Naive thymus-derived CD4-positive, alpha-beta T cell (primary cell): ENCODE data around the gene RETN. TPM values are rescaled to one million over a fixed set of nuclear protein-coding genes. Genes with fewer than 3 reads are reported as not detected.

Experiments
- ATAC-seq: fragments of 150-1000 bp; cut with Tn5 transposase; 2 replicates; pipeline ENCODE4 v1.10.0; 2021; ENCODE audit warnings: mild to moderate bottlenecking, moderate library complexity
- CTCF ChIA-PET: fragments of 350-600 bp; sonication (Branson Sonifier 250); formaldehyde crosslinking; loops from one replicate; lab custom pipeline; 2021; ENCODE audit warnings: antibody characterized with exemption; lab: Charles Lee
- POLR2A ChIA-PET: fragments of 350-600 bp; sonication (Branson Sonifier 250); formaldehyde crosslinking; loops from one replicate; lab custom pipeline; 2021; ENCODE audit warnings: antibody characterized with exemption, inconsistent platforms; lab: Charles Lee
- DNase-seq, 9 donors: peaks; one replicate each; pipeline versions ENCODE4 v3.0.0 to v3.0.0-alpha.2; 2020 to 2022; ENCODE audit warnings: mixed read lengths in 1 of 9
- H3K27ac ChIP-seq: one replicate; pipeline ENCODE4 v1.7.0; 2013; ENCODE audit warnings: mild to moderate bottlenecking, low read depth, low read length, moderate library complexity
- H3K27me3 ChIP-seq, 2 donors: one replicate each; pipeline ENCODE4 v1.7.0; 2013; ENCODE audit warnings: low read length in 2 of 2, mild to moderate bottlenecking in 2 of 2, moderate library complexity in 2 of 2; ENCODE audit not compliant: control insufficient read depth in 2 of 2, insufficient read depth in 2 of 2
- H3K36me3 ChIP-seq, 3 experiments: 1 replicate in 2 of 3; 2 replicates in 1 of 3; pipeline ENCODE4 v1.7.0; 2013; ENCODE audit warnings: low read length in 3 of 3, mild to moderate bottlenecking in 3 of 3, moderate library complexity in 1 of 3; ENCODE audit not compliant: insufficient read depth in 3 of 3, control insufficient read depth in 2 of 3
- H3K4me1 ChIP-seq, 2 donors: one replicate each; pipeline ENCODE4 v1.7.0; 2013; ENCODE audit warnings: low read length in 2 of 2, mild to moderate bottlenecking in 2 of 2, moderate library complexity in 1 of 2; ENCODE audit not compliant: control insufficient read depth in 2 of 2, insufficient read depth in 2 of 2
- H3K4me3 ChIP-seq: 2 replicates; pipeline ENCODE4 v1.7.0; 2013; ENCODE audit warnings: mild to moderate bottlenecking, low read length
- H3K9me3 ChIP-seq, 3 experiments: 1 replicate in 2 of 3; 2 replicates in 1 of 3; pipeline ENCODE4 v1.7.0; 2013; ENCODE audit warnings: low read length in 3 of 3; ENCODE audit not compliant: control insufficient read depth in 2 of 3
- H3K27ac Mint-ChIP-seq, 9 donors: one replicate each; pipeline ENCODE4 v1.8.0; 2020 to 2022; ENCODE audit warnings: mixed read lengths in 9 of 9, mild to moderate bottlenecking in 8 of 9, moderate library complexity in 5 of 9, inconsistent platforms in 2 of 9
- H3K27me3 Mint-ChIP-seq, 5 donors: one replicate each; pipeline ENCODE4 v1.8.0; 2021 to 2022; ENCODE audit warnings: mixed read lengths in 5 of 5, mild to moderate bottlenecking in 1 of 5
- H3K36me3 Mint-ChIP-seq, 5 donors: one replicate each; pipeline ENCODE4 v1.8.0; 2020 to 2022; ENCODE audit warnings: mixed read lengths in 5 of 5, mild to moderate bottlenecking in 3 of 5, inconsistent platforms in 1 of 5
- H3K4me1 Mint-ChIP-seq, 7 donors: one replicate each; pipeline ENCODE4 v1.8.0; 2020 to 2022; ENCODE audit warnings: mixed read lengths in 7 of 7, mild to moderate bottlenecking in 3 of 7, inconsistent platforms in 1 of 7
- H3K4me3 Mint-ChIP-seq, 10 donors: one replicate each; pipeline ENCODE4 v1.8.0; 2020 to 2022; ENCODE audit warnings: mild to moderate bottlenecking in 10 of 10, mixed read lengths in 10 of 10, moderate library complexity in 6 of 10, inconsistent platforms in 2 of 10
- H3K9me3 Mint-ChIP-seq, 11 donors: one replicate each; pipeline ENCODE4 v1.8.0; 2020 to 2022; ENCODE audit warnings: mixed read lengths in 11 of 11, mild to moderate bottlenecking in 4 of 11, inconsistent platforms in 1 of 11, moderate library complexity in 1 of 11
- intact Hi-C, 2 donors: fragments of 100-400 bp; cut with micrococcal nuclease; formaldehyde crosslinking; loops; one replicate each; pipeline ENCODE4 v1.15.1; 2023
- polyA plus RNA-seq, 2 donors: library from polyadenylated mRNA; unstranded; fragments of 300-500 nt; fragmentation: Illumina TruSeq; gene quantifications; one replicate each; pipeline ENCODE4 v1.2.3, GENCODE V29; 2021
- total RNA-seq, 6 experiments: library from RNA in 5 of 6; stranded (reverse) in 5 of 6; gene quantifications; 1 replicate in 5 of 6; 2 replicates in 1 of 6; pipeline ENCODE4 v1.2.3 and lab custom pipeline; 2021 to 2026

The RETN gene
- total and polyA plus RNA-seq, 7 experiments from 2014 or later, result 3.4 TPM; not detected in 6

GRCh38 chr19:7690779-7691258 lies 22.0 kb downstream of the RETN start:
- no peaks in the 10 kb centered on the region for H3K36me3 Mint-ChIP-seq
- H3K4me3 ChIP-seq, result no peak overlapping the region
- H3K36me3 ChIP-seq, result peaks cover 0 to 2% (median 0%) of the 10 kb centered on the region in 3 experiments
- no peak overlapping the region for H3K4me3 Mint-ChIP-seq
- DNase-seq, result no peak
- ChIA-PET CTCF (interaction anchor here (0.7 kb wide), 1 partner anchor 12 kb away, joined by 4 read pairs; no protein-coding TSS in a partner anchor), POLR2A (no interaction called here)
- no peak overlapping the region for H3K27ac Mint-ChIP-seq
- peaks cover 0 to 2% (median 0%) of the 10 kb centered on the region in 5 donors for H3K27me3 Mint-ChIP-seq
- H3K4me1 Mint-ChIP-seq, result peaks cover 0 to 11% (median 0%) of the 10 kb centered on the region in 7 donors
- no peaks in the 10 kb centered on the region for H3K27me3 ChIP-seq
- H3K9me3 ChIP-seq, result no peaks in the 10 kb centered on the region
- peak; percentile 30 for ATAC-seq
- H3K9me3 Mint-ChIP-seq, result no peaks in the 10 kb centered on the region
- peaks cover 0 to 18% of the 10 kb centered on the region in 2 donors for H3K4me1 ChIP-seq
- H3K27ac ChIP-seq, result no peak overlapping the region
- intact Hi-C loops, result no loop called here

GRCh38 chr19:7691497-7691896 lies 22.6 kb downstream of the RETN start:
- intact Hi-C loops, result no loop called here
- peaks cover 0 to 3% (median 0%) of the 10 kb centered on the region in 5 donors for H3K27me3 Mint-ChIP-seq
- CTCF ChIA-PET, result interaction anchor here (0.7 kb wide), 1 partner anchor 13 kb away, joined by 4 read pairs; no protein-coding TSS in a partner anchor
- POLR2A ChIA-PET, result no interaction called here
- peaks cover 0 to under 1% (median 0%) of the 10 kb centered on the region in 11 donors for H3K9me3 Mint-ChIP-seq
- Histone ChIP-seq H3K4me3 (no peak overlapping the region), H3K27ac (no peak overlapping the region), H3K9me3 (no peaks in the 10 kb centered on the region), H3K4me1 (peaks cover 0 to 18% of the 10 kb centered on the region in 2 donors), H3K27me3 (no peaks in the 10 kb centered on the region), H3K36me3 (no peaks in the 10 kb centered on the region)
- H3K36me3 Mint-ChIP-seq, result no peaks in the 10 kb centered on the region
- no peak overlapping the region for H3K27ac Mint-ChIP-seq
- H3K4me1 Mint-ChIP-seq, result peaks cover 0 to 7% (median 0%) of the 10 kb centered on the region in 7 donors
- peak; percentile 35 for ATAC-seq
- DNase-seq, result no peak
- no peak overlapping the region for H3K4me3 Mint-ChIP-seq

GRCh38 chr19:7692417-7693088 lies 23.7 kb downstream of the RETN start:
- DNase-seq, result no peak
- H3K4me3 Mint-ChIP-seq, result no peak overlapping the region
- intact Hi-C loops, result no loop called here
- H3K36me3 Mint-ChIP-seq, result no peaks in the 10 kb centered on the region
- Histone ChIP-seq H3K4me3 (no peak overlapping the region), H3K9me3 (no peaks in the 10 kb centered on the region), H3K36me3 (no peaks in the 10 kb centered on the region), H3K27me3 (no peaks in the 10 kb centered on the region), H3K27ac (no peak overlapping the region), H3K4me1 (peaks cover 0 to 18% of the 10 kb centered on the region in 2 donors)
- ChIA-PET POLR2A (no interaction called here), CTCF (no interaction called here)
- peak; percentile 57 for ATAC-seq
- H3K9me3 Mint-ChIP-seq, result peaks cover 0 to 2% (median 0%) of the 10 kb centered on the region in 11 donors
- peaks cover 0 to 5% (median 0%) of the 10 kb centered on the region in 5 donors for H3K27me3 Mint-ChIP-seq
- no peak overlapping the region for H3K27ac Mint-ChIP-seq
- peaks cover 0 to 5% (median 0%) of the 10 kb centered on the region in 7 donors for H3K4me1 Mint-ChIP-seq

GRCh38 chr19:7694499-7694898 lies 25.6 kb downstream of the RETN start:
- no peak for DNase-seq
- CTCF ChIA-PET, result no interaction called here

GRCh38 chr19:7697721-7698287 lies 29.0 kb downstream of the RETN start:
- Mint-ChIP-seq H3K27me3 (peaks cover 0 to 27% (median 0%) of the 10 kb centered on the region in 5 donors), H3K9me3 (peaks cover 0 to 2% (median 0%) of the 10 kb centered on the region in 11 donors), H3K4me1 (peaks cover 2 to 28% (median 12%) of the 10 kb centered on the region in 7 donors), H3K4me3 (no peak overlapping the region), H3K27ac (no peak overlapping the region), H3K36me3 (no peaks in the 10 kb centered on the region)
- no peak for DNase-seq
- no peak for ATAC-seq
- intact Hi-C loops, result no loop called here
- peaks cover 0 to 8% of the 10 kb centered on the region in 2 donors for H3K4me1 ChIP-seq
- H3K36me3 ChIP-seq, result no peaks in the 10 kb centered on the region
- H3K4me3 ChIP-seq, result no peak overlapping the region
- ChIA-PET CTCF (interaction anchor here (0.7 to 3.5 kb wide), 2 partner anchors 17 to 107 kb away, joined by 3 to 11 read pairs; partner anchors contain the start of gene TRAPPC5), POLR2A (interaction anchor here (0.5 to 2.4 kb wide), 3 partner anchors 12 to 45 kb away, joined by 3 to 9 read pairs (median 5); partner anchors contain the start of gene TRAPPC5)
- no peaks in the 10 kb centered on the region for H3K27me3 ChIP-seq
- no peaks in the 10 kb centered on the region for H3K9me3 ChIP-seq
- no peak overlapping the region for H3K27ac ChIP-seq

More at GRCh38 chr19:7694499-7694898, 25.6 kb downstream of the RETN start:
- no peak for ATAC-seq
- H3K27ac ChIP-seq, result no peak overlapping the region
- H3K9me3 Mint-ChIP-seq, result peaks cover 0 to 2% (median 0%) of the 10 kb centered on the region in 11 donors
- H3K4me1 Mint-ChIP-seq, result peaks cover 0 to 14% (median 3%) of the 10 kb centered on the region in 7 donors
- intact Hi-C loops, result no loop called here
- POLR2A ChIA-PET, result no interaction called here
- no peak overlapping the region for H3K4me3 Mint-ChIP-seq
- H3K36me3 Mint-ChIP-seq, result no peaks in the 10 kb centered on the region
- no peak overlapping the region for H3K4me3 ChIP-seq
- H3K4me1 ChIP-seq, result peaks cover 0 to 18% of the 10 kb centered on the region in 2 donors
- H3K27me3 ChIP-seq, result no peaks in the 10 kb centered on the region
- H3K27me3 Mint-ChIP-seq, result peaks cover 0 to 21% (median 0%) of the 10 kb centered on the region in 5 donors
- no peaks in the 10 kb centered on the region for H3K36me3 ChIP-seq
- H3K9me3 ChIP-seq, result no peaks in the 10 kb centered on the region
- H3K27ac Mint-ChIP-seq, result peak overlapping the region in 2 of 9 donors; percentile 23 to 37

DNA sequence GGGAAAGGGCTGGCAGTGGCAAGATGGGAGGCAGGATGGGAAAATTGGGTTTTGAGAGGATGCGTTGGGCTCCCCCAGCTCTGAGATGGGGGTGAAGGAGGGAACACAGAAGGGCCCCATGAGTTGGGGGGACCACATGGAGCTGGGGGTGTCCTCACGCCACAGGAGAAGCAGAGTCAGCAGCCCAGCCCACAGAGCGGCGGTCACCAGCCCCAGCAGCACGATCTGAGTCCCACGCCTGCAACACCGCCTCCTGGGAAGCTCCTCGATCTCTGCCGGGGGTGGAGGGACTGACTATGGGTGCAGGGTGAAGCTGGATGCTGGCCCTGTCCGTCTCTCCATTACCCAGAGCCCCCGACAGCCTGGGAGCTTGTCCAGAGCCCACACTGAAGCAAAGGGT lies 29.7 kb downstream of the RETN start:
- peaks cover 0 to 3% of the 10 kb centered on the region in 2 donors for H3K4me1 ChIP-seq
- H3K9me3 ChIP-seq, result no peaks in the 10 kb centered on the region
- intact Hi-C loops, result no loop called here
- Mint-ChIP-seq H3K4me3 (no peak overlapping the region), H3K27me3 (peaks cover 0 to 33% (median 0%) of the 10 kb centered on the region in 5 donors), H3K4me1 (peaks cover 2 to 32% (median 16%) of the 10 kb centered on the region in 7 donors), H3K27ac (no peak overlapping the region), H3K9me3 (peaks cover 0 to 2% (median 0%) of the 10 kb centered on the region in 11 donors), H3K36me3 (no peaks in the 10 kb centered on the region)
- H3K27ac ChIP-seq, result no peak overlapping the region
- no peaks in the 10 kb centered on the region for H3K27me3 ChIP-seq
- ATAC-seq, result no peak
- H3K36me3 ChIP-seq, result no peaks in the 10 kb centered on the region
- ChIA-PET POLR2A (interaction anchor here (0.5 to 2.4 kb wide), 5 partner anchors 12 to 502 kb away, joined by 3 to 9 read pairs (median 4); partner anchors contain the start of gene TRAPPC5), CTCF (interaction anchor here (0.5 to 3.5 kb wide), 4 partner anchors 18 to 596 kb away, joined by 3 to 11 read pairs (median 4); partner anchors contain the start of gene TRAPPC5)
- DNase-seq, result no peak
- no peak overlapping the region for H3K4me3 ChIP-seq
